Esophagus squamous epithelium (tissue), 5 donors: ENCODE data around the gene IGF1R. TPM values are rescaled to one million over a fixed set of nuclear protein-coding genes. Genes with fewer than 3 reads are reported as not detected.

Experiments
- DNase-seq: peaks from one replicate; lab custom pipeline; 2025; lab: John Stamatoyannopoulos, UW
- H3K27ac ChIP-seq, 4 donors: fragments of 200-600 bp; sonication (generic); one replicate each; pipeline ENCODE4 v1.5.1; 2016 to 2019; ENCODE audit warnings: mild to moderate bottlenecking in 1 of 4
- H3K27me3 ChIP-seq, 4 donors: fragments of 200-600 bp; sonication (generic); 1 replicate in 3 of 4; 2 replicates in 1 of 4; pipeline versions ENCODE4 v1.5.1 to v1.6.0; 2017 to 2021; ENCODE audit warnings: antibody characterized with exemption in 1 of 4
- H3K36me3 ChIP-seq, 3 donors: fragments of 200-600 bp; sonication (generic); one replicate each; pipeline ENCODE4 v1.5.1; 2016 to 2019
- H3K4me1 ChIP-seq, 3 donors: fragments of 200-600 bp; sonication (generic); one replicate each; pipeline ENCODE4 v1.5.1; 2017 to 2019
- H3K4me3 ChIP-seq, 4 donors: fragments of 200-600 bp; sonication (generic); 1 replicate in 3 of 4; 2 replicates in 1 of 4; pipeline ENCODE4 v1.5.1; 2016 to 2019; ENCODE audit warnings: mild to moderate bottlenecking in 2 of 4, moderate library complexity in 1 of 4
- H3K9me3 ChIP-seq, 3 donors: fragments of 200-600 bp; sonication (generic); one replicate each; pipeline ENCODE4 v1.5.1; 2016 to 2019
- CTCF ChIP-seq, 6 experiments: fragments of 450-650 bp in 4 of 6; fragments of 200-600 bp in 2 of 6; sonication (generic) in 2 of 6; IDR thresholded peaks; one replicate each; pipeline ENCODE4 v1.5.1; 2016 to 2019; ENCODE audit warnings: antibody characterized with exemption in 6 of 6, mild to moderate bottlenecking in 4 of 6, moderate library complexity in 4 of 6
- POLR2A ChIP-seq, 4 donors: fragments of 450-650 bp; IDR thresholded peaks; one replicate each; pipeline ENCODE4 v1.6.1; 2017; ENCODE audit warnings: antibody characterized with exemption in 4 of 4, mild to moderate bottlenecking in 4 of 4, moderate library complexity in 3 of 4
- WGBS, 2 donors: methylation state at CpG; one replicate each; pipeline ENCODE4 v1.1.5; 2018; 5-methylcytosine and 5-hydroxymethylcytosine counted together
- intact Hi-C: fragments of 100-400 bp; cut with DNase I; formaldehyde crosslinking; loops from one replicate; pipeline ENCODE4 v1.15.0; 2022
- total RNA-seq, 4 donors: library from RNA; depleted of rRNA; stranded (reverse); fragments of >200 nt; gene quantifications; one replicate each; pipeline ENCODE4 v1.1.0, GENCODE V29; 2016
- donor health status: DM: yes; HTN: yes; CAD: no.

IGF1R gene
- total RNA-seq, 4 donors from 2014 or later: 20.5 to 54.8 (median 40.4) TPM

- no peak for DNase-seq
- H3K36me3 ChIP-seq: no peaks in the 10 kb centered on the region
- H3K4me3 ChIP-seq: no peak overlapping the region
- no peaks in the 10 kb centered on the region for H3K9me3 ChIP-seq
- intact Hi-C loops: no loop called here
- TF ChIP-seq CTCF (IDR thresholded peaks at IDR 0.05) (no peak), POLR2A (IDR thresholded peaks at IDR 0.05) (no peak)
- no peak overlapping the region for H3K27ac ChIP-seq
- WGBS, 2 donors: 83 to 85% methylated on average over 2 of the region's 2 CpGs
- H3K27me3 ChIP-seq: no peaks in the 10 kb centered on the region
- H3K4me1 ChIP-seq: peaks cover 0 to 17% (median 0%) of the 10 kb centered on the region in 3 donors
Measured at GRCh38 chr15:98994892-98995291, 346.6 kb downstream of the IGF1R start.

DNA sequence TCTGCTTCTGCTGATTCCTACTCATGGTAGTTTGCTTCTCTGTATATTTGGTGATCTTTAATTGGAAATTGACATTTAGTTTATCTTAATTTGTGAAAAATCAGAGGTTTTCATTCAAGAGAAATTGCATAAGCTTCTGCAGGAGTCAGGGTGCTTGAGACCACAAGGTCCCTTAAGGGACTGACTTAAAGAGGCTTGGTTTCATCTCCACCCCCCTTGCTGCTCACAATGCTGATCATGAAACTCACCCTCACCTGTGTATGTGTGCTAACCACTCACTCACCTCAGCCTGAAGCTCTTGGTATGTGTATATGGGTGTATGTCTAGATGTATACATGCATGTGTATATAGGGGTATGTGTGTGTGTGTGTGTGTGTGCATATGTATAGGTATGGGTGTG, 347.8 kb downstream of the IGF1R start:
- TF ChIP-seq CTCF (IDR thresholded peaks at IDR 0.05) (no peak), POLR2A (IDR thresholded peaks at IDR 0.05) (no peak)
- no peaks in the 10 kb centered on the region for H3K36me3 ChIP-seq
- intact Hi-C loops: no loop called here
- H3K9me3 ChIP-seq: no peaks in the 10 kb centered on the region
- H3K27me3 ChIP-seq: no peaks in the 10 kb centered on the region
- H3K4me1 ChIP-seq: peaks cover 0 to 17% (median 0%) of the 10 kb centered on the region in 3 donors
- H3K4me3 ChIP-seq: no peak overlapping the region
- DNase-seq: no peak
- H3K27ac ChIP-seq: no peak overlapping the region

DNA sequence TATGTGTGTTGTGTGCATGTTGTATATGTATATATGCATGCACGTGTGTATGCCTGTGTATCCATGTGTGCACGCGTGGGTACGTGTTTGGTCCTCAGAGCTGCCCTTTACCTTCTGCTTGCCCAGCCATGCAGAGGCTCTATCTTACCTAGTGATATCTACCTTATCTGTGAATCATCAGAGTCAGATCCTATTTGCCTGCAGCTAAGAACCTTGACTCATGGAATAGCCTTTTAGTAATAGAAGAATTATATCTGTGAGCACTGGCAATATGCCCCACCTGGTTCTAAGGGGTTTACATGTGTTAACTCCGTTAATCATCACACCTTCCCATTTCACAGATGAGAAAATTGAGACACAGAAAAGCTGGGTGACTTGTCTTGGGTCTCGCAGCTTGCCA, 348.3 kb downstream of the IGF1R start:
- H3K27me3 ChIP-seq: no peaks in the 10 kb centered on the region
- no peak overlapping the region for H3K4me3 ChIP-seq
- peaks cover 0 to 17% (median 0%) of the 10 kb centered on the region in 3 donors for H3K4me1 ChIP-seq
- intact Hi-C loops: no loop called here
- 51 to 67% methylated on average over 6 of the region's 6 CpGs for WGBS, 2 donors
- no peaks in the 10 kb centered on the region for H3K9me3 ChIP-seq
- TF ChIP-seq POLR2A (IDR thresholded peaks at IDR 0.05) (no peak), CTCF (IDR thresholded peaks at IDR 0.05) (no peak)
- no peaks in the 10 kb centered on the region for H3K36me3 ChIP-seq
- no peak overlapping the region for H3K27ac ChIP-seq
- DNase-seq: no peak

GRCh38 chr15:98997312-98997711, 349.0 kb downstream of the IGF1R start:
- intact Hi-C loops: no loop called here
- H3K9me3 ChIP-seq: no peaks in the 10 kb centered on the region
- H3K4me1 ChIP-seq: peaks cover 0 to 17% (median 0%) of the 10 kb centered on the region in 3 donors
- H3K36me3 ChIP-seq: no peaks in the 10 kb centered on the region
- no peak overlapping the region for H3K27ac ChIP-seq
- TF ChIP-seq POLR2A (IDR thresholded peaks at IDR 0.05) (no peak), CTCF (IDR thresholded peaks at IDR 0.05) (no peak)
- H3K27me3 ChIP-seq: no peaks in the 10 kb centered on the region
- H3K4me3 ChIP-seq: no peak overlapping the region
- DNase-seq: no peak
- WGBS, 2 donors: 67 to 74% methylated on average over 1 to 3 of the region's 3 CpGs

- intact Hi-C loops: no loop called here
Measured at GRCh38 chr15:98997755-98998154, 349.4 kb downstream of the IGF1R start.

More at GRCh38 chr15:98997755-98998154, 349.4 kb downstream of the IGF1R start:
- no peaks in the 10 kb centered on the region for H3K9me3 ChIP-seq
- no peak overlapping the region for H3K4me3 ChIP-seq
- TF ChIP-seq POLR2A (IDR thresholded peaks at IDR 0.05): no peak
- TF ChIP-seq CTCF (IDR thresholded peaks at IDR 0.05): no peak
- H3K36me3 ChIP-seq: no peaks in the 10 kb centered on the region
- no peak overlapping the region for H3K27ac ChIP-seq
- H3K4me1 ChIP-seq: peaks cover 0 to 17% (median 0%) of the 10 kb centered on the region in 3 donors
- 51 to 53% methylated on average over 2 to 9 of the region's 9 CpGs for WGBS, 2 donors
- no peaks in the 10 kb centered on the region for H3K27me3 ChIP-seq
- no peak for DNase-seq
